ENCODE data around the gene CPE.

The CPE gene

GRCh38 chr4:165367040-165367439 is 11.8 kb upstream of the CPE start:
- DNase-seq: no peak

DNA sequence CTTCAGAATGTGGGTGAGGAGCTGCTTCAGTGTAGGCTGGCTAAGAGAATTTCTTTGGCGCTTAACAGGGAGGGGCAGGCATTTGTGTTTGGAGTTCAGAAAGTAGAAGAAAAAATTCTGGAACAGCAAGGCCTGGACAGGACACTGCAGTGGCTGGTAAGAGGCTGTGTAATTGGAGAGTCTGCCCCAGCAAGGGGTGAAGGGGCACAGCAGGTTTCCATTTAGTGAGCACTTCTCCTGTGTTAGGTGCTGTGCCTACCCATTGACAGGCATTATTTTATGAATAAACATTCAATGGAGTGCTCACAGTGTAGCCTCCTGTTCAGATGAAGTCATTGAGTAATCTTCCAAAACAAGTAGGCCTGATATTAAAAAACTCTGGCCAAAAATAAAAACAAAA is 10.7 kb upstream of the CPE start:
- DNase-seq: no peak

- DNase-seq: no peak
These were observed 10.2 kb upstream of the CPE start for GRCh38 chr4:165368567-165368966.

DNA sequence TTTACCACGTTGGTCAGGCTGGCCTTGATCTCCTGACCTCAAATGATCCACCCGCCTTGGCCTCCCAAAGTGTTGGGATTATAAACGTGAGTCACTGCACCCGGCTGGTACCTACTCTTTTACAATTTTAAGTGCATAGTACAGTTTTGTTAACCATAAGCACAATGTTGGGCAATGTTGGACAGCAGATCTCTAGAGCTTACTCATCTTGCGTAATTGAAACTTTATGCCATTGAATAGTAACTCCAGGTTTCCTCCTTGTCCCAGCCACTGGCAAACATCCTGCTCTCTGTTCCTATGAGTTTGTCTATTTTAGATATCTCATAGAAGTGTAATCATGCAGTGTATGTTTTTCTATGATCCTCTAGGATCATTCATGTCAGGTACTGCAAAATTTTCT is 9.3 kb upstream of the CPE start:
- no peak for DNase-seq

DNA sequence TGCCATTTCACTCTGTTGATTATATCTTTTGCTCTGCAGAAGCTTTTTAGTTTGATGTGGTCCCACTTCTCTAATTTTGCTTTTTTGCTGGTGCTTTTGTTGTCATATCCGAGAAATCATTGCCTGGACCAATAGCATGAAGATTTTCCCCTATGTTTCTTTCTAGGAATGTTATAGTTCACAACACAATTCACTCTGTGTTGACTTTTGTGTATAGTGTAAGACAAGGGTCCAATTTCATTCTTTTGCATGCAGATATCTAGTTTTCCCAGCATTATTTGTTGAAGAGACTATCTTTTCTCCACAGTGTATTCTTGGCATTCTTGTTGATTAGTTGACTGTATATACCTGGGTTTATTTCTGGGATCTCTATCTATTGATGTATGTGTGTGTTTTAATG is 8.3 kb upstream of the CPE start:
- DNase-seq: no peak

- no peak for DNase-seq
These were observed 3.3 kb upstream of the CPE start for GRCh38 chr4:165375465-165375864.

DNA sequence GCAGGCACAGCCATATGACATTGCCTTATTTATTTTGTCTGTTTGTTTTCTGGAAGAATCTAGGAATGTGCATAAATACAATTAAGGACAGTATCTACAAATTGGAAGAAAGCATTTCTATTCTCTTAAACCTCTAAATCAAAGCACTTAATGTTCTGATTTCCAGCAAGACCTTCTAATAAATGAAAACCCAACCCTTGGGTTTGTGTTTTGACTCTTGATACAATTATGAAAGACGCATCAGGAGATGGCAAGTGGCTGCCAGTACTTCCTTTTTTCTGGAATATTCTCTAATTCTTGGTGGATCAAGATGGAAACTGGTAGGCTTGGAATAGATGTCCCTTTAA is 437 bp upstream of the CPE start:
- DNase-seq: no peak

DNA sequence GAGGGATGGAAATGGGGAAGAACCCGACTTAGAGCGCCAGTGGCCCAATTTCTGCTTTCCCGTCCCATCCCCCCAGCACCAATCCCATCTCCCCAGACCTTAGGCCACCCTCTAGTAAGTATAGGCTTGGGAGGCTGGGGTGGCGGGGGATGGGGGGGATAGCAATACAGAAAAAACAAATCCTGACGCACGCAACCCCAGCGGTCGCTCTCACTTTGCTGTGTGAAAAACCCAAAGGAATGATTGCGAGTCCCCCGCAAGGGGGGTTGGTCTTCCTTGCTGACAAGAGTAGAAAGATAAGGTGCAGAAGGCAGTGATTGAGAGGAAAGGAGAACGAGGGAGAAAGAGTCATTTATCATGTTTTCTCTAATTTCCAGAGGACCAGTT is 863 bp downstream of the CPE start:
- DNase-seq: no peak

DNA sequence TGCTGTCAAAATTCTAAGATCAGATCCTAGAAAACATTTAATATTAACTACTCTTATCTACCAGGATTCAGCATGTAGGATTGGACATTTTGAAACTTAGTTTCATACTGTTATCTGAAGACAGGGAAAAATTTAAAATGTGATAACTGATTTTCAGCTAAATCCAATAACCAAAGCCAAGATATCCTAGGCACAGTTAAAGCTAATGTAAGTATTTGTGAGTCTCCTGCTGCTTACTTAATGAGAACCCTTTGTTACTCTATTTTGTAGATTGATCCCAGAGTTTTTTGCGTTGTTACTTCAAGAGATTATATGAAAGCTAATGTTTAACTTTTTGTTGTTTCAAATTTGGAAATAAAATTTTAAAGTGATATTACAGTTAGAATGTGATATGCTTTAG is 2.0 kb downstream of the CPE start:
- no peak for DNase-seq

- DNase-seq: no peak
These were observed 3.1 kb downstream of the CPE start for GRCh38 chr4:165381821-165382373.

GRCh38 chr4:165382640-165383039 is 3.8 kb downstream of the CPE start:
- no peak for DNase-seq

GRCh38 chr4:165383591-165384073 is 4.8 kb downstream of the CPE start:
- DNase-seq: no peak

DNA sequence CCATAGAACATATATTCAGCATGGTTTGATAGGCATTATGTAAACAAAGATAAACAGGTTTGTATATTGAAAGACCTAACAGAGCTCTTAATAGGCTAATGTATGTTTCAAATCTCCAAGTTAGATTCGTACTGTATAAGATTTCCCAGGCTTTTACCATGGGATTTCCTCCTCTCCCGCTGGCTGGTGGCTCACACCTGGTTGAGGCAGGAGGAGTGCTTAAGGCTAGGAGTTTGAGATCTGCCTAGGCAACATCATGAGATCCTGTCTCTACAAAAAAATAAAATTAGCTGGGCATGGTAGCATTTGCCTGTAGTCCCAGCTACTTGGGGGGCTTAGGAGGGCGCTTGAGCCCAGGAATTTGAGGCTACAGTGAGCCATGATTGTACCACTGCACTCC is 5.4 kb downstream of the CPE start:
- DNase-seq: no peak

DNA sequence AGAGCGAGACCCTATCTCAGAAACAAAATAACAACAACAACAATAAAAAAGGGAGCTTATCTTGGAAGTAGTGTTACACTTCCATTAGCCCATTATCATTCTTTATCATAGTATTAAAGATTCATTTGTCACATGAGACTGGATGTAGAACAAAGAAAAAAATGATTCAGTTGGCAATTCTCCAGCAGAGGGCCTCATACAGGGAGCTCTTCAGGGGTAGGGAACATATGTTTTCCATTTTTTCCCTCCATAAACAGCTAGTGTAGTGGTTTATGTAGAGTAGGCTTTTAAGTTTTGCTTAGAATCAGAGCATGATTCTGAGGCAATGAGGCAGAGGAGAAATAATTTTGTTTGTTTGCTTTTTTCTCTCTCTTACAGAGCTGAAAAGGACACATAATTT is 5.8 kb downstream of the CPE start:
- no peak for DNase-seq

DNA sequence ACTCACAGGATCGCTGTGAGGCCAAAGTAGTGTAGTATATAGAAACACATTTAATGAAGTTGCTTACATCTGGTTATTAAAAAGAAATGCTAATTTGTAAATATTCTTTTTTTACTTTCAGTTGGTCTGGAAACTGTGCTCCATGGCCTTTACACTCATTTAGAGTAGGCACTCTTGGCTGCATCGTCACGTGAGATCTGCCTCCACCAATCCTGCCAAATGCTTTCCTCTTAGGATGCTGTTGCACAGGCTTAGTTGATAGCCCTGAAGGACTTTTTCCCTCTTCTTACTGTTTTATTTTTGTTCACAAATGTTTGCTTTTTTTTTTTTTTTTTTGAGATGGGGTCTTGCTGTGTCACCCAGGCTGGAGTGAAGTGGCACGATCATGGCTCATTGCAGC is 6.3 kb downstream of the CPE start:
- DNase-seq: no peak

GRCh38 chr4:165386328-165386727 is 7.5 kb downstream of the CPE start:
- DNase-seq: no peak

GRCh38 chr4:165388756-165389155 is 9.9 kb downstream of the CPE start:
- DNase-seq: no peak

DNA sequence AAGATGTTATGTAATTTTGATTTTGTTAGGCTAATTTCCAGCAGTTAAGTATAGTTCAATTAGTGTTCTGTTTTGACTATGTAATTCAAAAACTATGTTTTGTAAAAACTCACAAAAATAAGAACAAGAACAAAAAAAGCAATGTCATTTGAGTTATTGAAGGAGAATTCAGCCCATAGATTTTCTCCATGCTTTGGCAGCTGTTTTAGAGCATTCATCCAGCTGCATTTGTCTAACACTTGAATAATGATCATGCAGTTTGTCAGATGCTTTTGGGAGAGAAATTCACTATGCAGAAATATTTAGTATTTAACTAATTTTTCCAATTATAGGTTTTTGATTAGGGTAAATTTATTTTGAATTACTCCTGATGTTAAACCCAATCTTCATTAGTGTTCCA is 14.2 kb downstream of the CPE start:
- DNase-seq: no peak

DNA sequence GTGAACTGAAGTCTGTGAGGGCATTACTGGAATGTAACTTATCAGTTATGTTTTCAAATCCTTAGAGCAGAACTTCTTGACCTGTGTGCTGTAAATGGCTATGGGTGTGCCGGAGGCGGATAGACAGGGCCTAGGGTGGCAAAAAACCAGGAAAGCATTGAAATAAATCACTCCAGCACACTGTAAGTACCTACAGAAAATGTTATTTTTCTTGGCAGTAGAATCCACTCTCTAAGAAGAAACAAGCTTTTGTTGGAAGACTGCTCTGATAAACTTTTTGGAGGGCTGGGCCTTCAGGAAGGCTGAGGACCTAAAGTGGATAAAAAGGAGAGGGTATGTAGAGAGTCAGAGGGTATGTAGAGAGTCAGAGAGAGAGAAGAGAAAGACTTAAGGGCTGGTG is 14.9 kb downstream of the CPE start:
- DNase-seq: no peak

DNA sequence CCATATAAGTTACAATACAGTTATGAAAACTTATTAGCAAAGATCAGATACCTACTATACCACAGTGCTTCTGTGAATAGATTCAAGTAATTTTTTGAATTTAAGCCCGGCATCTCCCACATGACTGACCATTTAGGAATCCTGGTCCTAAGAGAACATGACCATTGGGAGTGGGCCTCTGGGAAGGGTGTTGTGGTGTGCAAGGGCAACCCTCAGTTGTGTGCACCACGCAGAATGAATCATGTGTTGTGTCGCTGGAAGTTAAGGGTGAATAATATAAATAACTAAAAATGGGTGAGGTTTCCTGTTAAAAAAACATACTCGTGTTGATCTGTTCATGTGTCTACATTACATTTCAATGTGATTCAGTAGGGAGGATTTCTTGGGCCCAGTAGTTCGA is 15.5 kb downstream of the CPE start:
- DNase-seq: no peak

DNA sequence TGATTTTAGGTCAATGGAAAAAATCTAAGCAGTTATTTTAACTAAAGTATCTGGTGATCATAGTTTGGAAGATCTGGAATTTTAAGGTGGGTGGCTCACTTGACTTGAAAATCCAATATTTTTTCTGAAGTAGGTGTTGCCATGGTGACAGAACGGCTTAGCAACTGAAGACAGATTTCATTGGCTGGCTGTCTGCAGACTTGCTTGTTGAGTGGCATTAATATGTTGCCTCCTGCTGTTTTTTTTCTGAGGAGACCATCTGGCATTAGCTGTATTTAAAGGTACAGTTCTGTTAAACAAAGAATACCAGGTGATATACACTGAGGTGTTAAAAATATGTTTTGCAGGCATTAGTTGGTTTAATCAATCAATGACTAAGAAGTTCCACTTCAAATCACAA is 19.8 kb downstream of the CPE start:
- peak; percentile 79 for DNase-seq

DNA sequence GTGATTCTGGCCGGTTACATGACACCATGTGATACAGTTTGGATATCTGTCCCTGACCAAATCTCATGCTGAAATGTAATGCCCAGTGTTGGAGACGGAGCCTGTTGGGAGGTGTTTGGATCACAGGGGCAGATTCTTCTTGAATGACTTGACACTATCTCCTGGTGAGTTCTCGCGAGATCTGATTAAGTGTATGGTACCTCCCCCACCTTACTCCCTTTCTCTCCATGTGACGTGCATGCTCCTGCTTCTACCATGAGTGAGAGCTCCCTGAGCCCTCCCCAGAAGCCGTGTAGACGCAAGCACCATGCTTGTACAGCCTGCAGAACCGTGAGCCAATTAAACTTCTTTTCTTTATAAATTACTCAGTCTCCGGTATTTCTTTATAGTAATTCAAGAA is 23.6 kb downstream of the CPE start:
- DNase-seq: no peak

DNA sequence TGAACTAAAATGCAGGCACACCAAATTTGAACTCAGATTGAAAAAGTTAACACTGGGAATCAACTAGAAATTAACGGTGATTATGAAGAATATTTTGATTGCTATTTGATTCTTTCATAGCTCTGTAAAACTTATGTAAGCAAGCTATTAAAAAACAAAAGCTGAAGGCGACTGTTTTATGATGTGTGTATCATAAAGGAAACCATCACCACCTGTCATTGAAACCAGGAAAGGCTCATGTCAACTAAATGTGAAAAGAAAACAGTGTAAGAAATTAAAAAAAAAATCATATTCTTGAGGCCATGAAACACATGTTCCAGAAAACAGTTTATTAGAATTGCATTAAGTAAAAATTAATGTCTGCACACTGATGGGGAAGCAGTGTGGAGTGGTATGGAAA is 24.2 kb downstream of the CPE start:
- no peak for DNase-seq

- DNase-seq: no peak
These were observed 24.8 kb downstream of the CPE start for GRCh38 chr4:165403637-165404036.

DNA sequence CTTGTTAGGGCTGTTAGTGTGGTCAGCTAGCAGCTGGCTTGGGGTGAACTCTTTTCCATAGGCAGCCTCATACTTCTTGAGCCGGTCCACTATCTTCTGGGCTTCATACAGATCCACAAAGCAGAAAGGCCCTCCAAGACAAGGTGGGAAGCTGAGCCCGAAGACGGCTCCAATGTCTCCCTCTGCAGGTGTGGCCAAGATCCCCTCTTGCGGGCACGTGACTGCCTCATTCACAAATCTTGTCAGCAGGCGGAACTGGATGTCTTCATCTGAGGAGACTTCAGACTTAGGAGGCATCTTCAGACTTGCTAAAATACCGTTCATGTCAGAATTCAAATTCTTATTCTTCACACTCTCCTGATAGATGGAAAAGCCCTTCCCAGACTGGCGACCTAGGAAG is 25.3 kb downstream of the CPE start:
- DNase-seq: no peak

DNA sequence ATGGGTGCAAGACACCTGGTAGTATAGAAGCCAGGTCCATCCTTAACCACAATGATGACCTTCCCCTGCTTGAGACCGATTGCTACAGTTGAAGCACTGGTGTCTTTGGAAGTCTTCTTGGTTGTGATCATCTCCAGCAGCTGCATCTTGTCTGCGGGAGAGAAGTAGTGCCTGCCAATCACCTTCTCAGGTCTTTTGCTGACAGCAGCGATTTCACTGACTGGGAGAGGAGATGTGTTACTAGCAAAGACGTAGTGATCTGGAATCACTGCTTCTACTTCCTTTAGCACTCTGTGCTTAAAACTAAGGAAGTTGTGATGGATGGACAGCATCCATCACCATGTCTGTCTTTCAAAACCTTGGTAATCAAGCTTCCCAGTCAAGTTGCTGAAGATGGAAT is 25.9 kb downstream of the CPE start:
- no peak for DNase-seq

All from NCI-H2029 treated with DMSO at 0.1 percent for 48 hours (cell line).